Measurements from ENCODE around the gene SPTLC3. TPM values are rescaled to one million over a fixed set of nuclear protein-coding genes. Genes with fewer than 3 reads are reported as not detected.

SPTLC3 gene
- total and polyA plus RNA-seq, 4 donors, result 3.0 to 23.2 (median 11.9) TPM

DNA sequence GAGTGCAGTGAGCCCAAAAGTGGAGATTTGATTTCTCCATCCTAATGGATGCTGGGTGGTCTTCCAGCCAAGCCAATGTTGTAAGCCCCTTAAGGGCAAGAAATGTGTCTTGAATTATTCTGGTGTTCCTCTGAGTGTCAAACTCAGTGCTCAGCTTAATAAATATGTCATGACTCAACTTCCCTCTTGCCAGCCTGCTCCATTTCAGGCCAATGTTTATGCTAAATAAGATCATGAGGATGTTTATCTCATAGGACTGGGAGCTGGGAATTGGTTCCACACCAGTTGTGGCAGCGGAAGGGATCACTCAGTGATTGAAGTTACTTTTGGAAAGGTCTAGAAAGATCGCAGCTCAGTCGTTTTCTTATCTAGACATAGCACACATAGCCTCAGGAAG is 121.9 kb downstream of the SPTLC3 start:
- Histone ChIP-seq H3K4me1 (ENCODE audit: control insufficient read depth in 5 of 5, insufficient read depth in 5 of 5, low read length in 5 of 5) (no peaks in the 10 kb centered on the region), H3K27ac (ENCODE audit: low read depth in 1 of 2, low read length in 1 of 2) (no peak overlapping the region), H3K4me3 (no peak overlapping the region), H3K36me3 (ENCODE audit: control insufficient read depth in 4 of 4, insufficient read depth in 4 of 4, low read length in 4 of 4) (peaks cover 0 to 11% (median 2%) of the 10 kb centered on the region in 4 donors), H3K9ac (ENCODE audit: insufficient read depth in 1 of 2, low read length in 2 of 2) (no peak overlapping the region), H3K27me3 (ENCODE audit: control insufficient read depth in 3 of 3, insufficient read depth in 3 of 3, low read length in 2 of 3) (no peaks in the 10 kb centered on the region), H3K9me3 (ENCODE audit: control insufficient read depth in 4 of 4, insufficient read depth in 3 of 4, low read length in 3 of 4) (peaks cover 0 to 2% (median under 1%) of the 10 kb centered on the region in 4 donors)
- ATAC-seq (ENCODE audit: insufficient read depth, low FRiP score) (no peak), DNase-seq (no peak)
- WGBS, 2 donors, result 77 to 81% methylated on average over 3 of the region's 3 CpGs
- TF ChIP-seq CTCF (IDR thresholded peaks at IDR 0.05; ENCODE audit: control extremely low read depth, extremely low read depth), result no peak

DNA sequence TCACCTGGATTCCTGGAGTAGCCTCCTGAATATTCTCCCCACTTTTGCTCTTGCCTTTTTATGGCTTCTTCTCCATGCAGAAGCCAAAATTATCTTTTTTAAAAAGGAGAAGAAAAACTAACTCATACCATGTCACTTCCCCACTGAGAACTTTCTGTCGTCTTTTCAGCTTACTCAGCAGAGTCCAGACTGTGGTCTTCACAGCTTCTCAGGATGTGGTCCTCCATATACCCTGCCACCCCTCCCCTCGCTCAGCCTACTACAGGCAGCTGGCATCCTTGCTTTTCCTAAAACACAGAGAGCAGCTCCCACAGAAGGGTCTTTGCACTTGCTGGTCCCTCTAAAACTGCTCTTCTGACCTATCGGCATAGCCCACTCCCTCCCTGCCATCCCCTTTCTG is 122.9 kb downstream of the SPTLC3 start:
- 51 to 82% methylated on average over 3 of the region's 3 CpGs for WGBS, 2 donors
- TF ChIP-seq CTCF (IDR thresholded peaks at IDR 0.05; ENCODE audit: control extremely low read depth, extremely low read depth), result no peak
- Histone ChIP-seq H3K27me3 (ENCODE audit: control insufficient read depth in 3 of 3, insufficient read depth in 3 of 3, low read length in 2 of 3) (no peaks in the 10 kb centered on the region), H3K4me3 (no peak overlapping the region), H3K9me3 (ENCODE audit: control insufficient read depth in 4 of 4, insufficient read depth in 3 of 4, low read length in 3 of 4) (peaks cover 0 to 2% (median under 1%) of the 10 kb centered on the region in 4 donors), H3K36me3 (ENCODE audit: control insufficient read depth in 4 of 4, insufficient read depth in 4 of 4, low read length in 4 of 4) (peaks cover 0 to 11% (median 2%) of the 10 kb centered on the region in 4 donors), H3K4me1 (ENCODE audit: control insufficient read depth in 5 of 5, insufficient read depth in 5 of 5, low read length in 5 of 5) (no peaks in the 10 kb centered on the region), H3K9ac (ENCODE audit: insufficient read depth in 1 of 2, low read length in 2 of 2) (no peak overlapping the region), H3K27ac (ENCODE audit: low read depth in 1 of 2, low read length in 1 of 2) (no peak overlapping the region)
- ATAC-seq (ENCODE audit: insufficient read depth, low FRiP score), result no peak
- no peak for DNase-seq

- TF ChIP-seq CTCF (IDR thresholded peaks at IDR 0.05; ENCODE audit: control extremely low read depth, extremely low read depth), result no peak
- Histone ChIP-seq H3K9me3 (ENCODE audit: control insufficient read depth in 4 of 4, insufficient read depth in 3 of 4, low read length in 3 of 4) (no peaks in the 10 kb centered on the region), H3K36me3 (ENCODE audit: control insufficient read depth in 4 of 4, insufficient read depth in 4 of 4, low read length in 4 of 4) (peaks cover 0 to 2% (median 0%) of the 10 kb centered on the region in 4 donors), H3K27ac (ENCODE audit: low read depth in 1 of 2, low read length in 1 of 2) (no peak overlapping the region), H3K27me3 (ENCODE audit: control insufficient read depth in 3 of 3, insufficient read depth in 3 of 3, low read length in 2 of 3) (no peaks in the 10 kb centered on the region), H3K4me1 (ENCODE audit: control insufficient read depth in 5 of 5, insufficient read depth in 5 of 5, low read length in 5 of 5) (no peaks in the 10 kb centered on the region), H3K9ac (ENCODE audit: insufficient read depth in 1 of 2, low read length in 2 of 2) (no peak overlapping the region), H3K4me3 (no peak overlapping the region)
- no peak for DNase-seq
- no peak for ATAC-seq (ENCODE audit: insufficient read depth, low FRiP score)
- WGBS, 2 donors, result 84 to 88% methylated on average over 4 of the region's 4 CpGs
These were observed 130.8 kb downstream of the SPTLC3 start for GRCh38 chr20:13139459-13140150.
